ENCODE measurements around the gene NUP153. TPM values are rescaled to one million over a fixed set of nuclear protein-coding genes. Genes with fewer than 3 reads are reported as not detected.

NUP153 gene
- polyA plus RNA-seq, 1 of the 3 experiments (the other 2 are of a cell fraction): 10.5 TPM

DNA sequence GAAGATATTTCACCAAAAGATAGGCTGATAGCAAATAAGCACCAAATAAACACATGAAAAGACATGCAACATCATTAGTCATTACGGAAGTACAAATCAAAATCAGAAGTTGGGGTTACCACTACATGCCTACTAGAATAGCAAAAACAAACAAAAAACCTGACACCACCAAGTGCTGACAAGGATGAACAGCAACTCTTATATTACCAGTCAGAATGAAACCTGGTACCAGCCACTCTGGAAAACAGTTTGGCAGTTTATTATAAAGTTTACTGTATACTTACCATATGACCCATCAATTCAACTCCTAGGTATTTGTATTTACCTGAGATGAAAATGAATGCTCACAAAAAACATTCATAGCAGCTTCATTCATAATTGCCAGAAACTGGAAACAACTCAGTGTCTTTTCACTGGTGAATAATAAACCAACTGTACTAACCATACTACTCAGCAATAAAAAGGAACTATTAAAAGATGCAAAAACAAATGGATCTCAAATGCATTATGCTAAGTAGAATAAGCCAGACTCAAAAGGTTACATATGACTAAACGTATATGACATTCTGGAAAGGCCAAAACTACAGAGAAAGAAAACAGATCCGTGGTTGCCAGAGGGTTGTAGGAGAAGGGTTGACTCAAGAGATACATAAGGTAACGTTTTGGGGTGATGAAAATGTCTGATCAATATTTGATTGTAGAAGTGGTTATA, 33.0 kb downstream of the NUP153 start:
- Histone ChIP-seq H3K79me2 (ENCODE audit: insufficient read depth) (peaks cover 88% of the 10 kb centered on the region), H3K27me3 (ENCODE audit: insufficient read depth) (no peaks in the 10 kb centered on the region), H2AFZ (ENCODE audit: low read depth) (no peak overlapping the region), H4K20me1 (ENCODE audit: insufficient read depth) (peaks cover 23% of the 10 kb centered on the region), H3K9me3 (no peaks in the 10 kb centered on the region), H3K9ac (no peak overlapping the region), H3K4me1 (ENCODE audit: control insufficient read depth in 1 of 2, insufficient read depth in 2 of 2, low read depth in 1 of 2, low read length in 1 of 2) (no peaks in the 10 kb centered on the region), H3F3A (replicated peaks; ENCODE audit: insufficient read depth) (peaks cover 5% of the 10 kb centered on the region), H3K4me3 (ENCODE audit: low read depth in 2 of 2, low read length in 1 of 2) (no peak overlapping the region), H3K27ac (ENCODE audit: low read depth in 2 of 2, low read length in 1 of 2) (no peak overlapping the region), H3K9me2 (no peaks in the 10 kb centered on the region), H3K36me3 (replicated peaks in 1 of 2; ENCODE audit: control insufficient read depth in 1 of 2, insufficient read depth in 2 of 2, low read length in 1 of 2) (peaks cover 32 to 66% of the 10 kb centered on the region in 2 experiments), H3K4me2 (no peak overlapping the region)
- DNase-seq: no peak
- WGBS (ENCODE audit: low lambda C conversion rate): 85% methylated on average over 4 of the region's 4 CpGs
- TF ChIP-seq RCOR1 (IDR thresholded peaks at IDR 0.05; ENCODE audit: low read length) (no peak), ELF1 (IDR thresholded peaks at IDR 0.05) (no peak), EP300 (IDR thresholded peaks at IDR 0.05; ENCODE audit: borderline replicate concordance in 1 of 2, low read depth in 1 of 2, low read length in 1 of 2) (no peak), NRF1 (IDR thresholded peaks at IDR 0.05; ENCODE audit: low read depth, low read length) (no peak), POLR2AphosphoS5 (IDR thresholded peaks at IDR 0.05; ENCODE audit: low read depth, low read length) (no peak), JUND (IDR thresholded peaks at IDR 0.05) (no peak), SMC3 (IDR thresholded peaks at IDR 0.05; ENCODE audit: low read depth, low read length) (no peak), SIN3A (IDR thresholded peaks at IDR 0.05; ENCODE audit: borderline replicate concordance, low read depth, low read length) (no peak), RFX5 (IDR thresholded peaks at IDR 0.05; ENCODE audit: low read length) (no peak), TAF1 (IDR thresholded peaks at IDR 0.05; ENCODE audit: borderline replicate concordance, low read depth, low read length) (no peak), FOXJ3 (CRISPR knock-in tag; IDR thresholded peaks at IDR 0.05) (no peak), TCF12 (IDR thresholded peaks at IDR 0.05) (no peak), FOXM1 (IDR thresholded peaks at IDR 0.05; ENCODE audit: low read depth) (no peak), YY1 (IDR thresholded peaks at IDR 0.05; ENCODE audit: low read depth) (no peak)
- TF ChIP-seq, protein P1, sequence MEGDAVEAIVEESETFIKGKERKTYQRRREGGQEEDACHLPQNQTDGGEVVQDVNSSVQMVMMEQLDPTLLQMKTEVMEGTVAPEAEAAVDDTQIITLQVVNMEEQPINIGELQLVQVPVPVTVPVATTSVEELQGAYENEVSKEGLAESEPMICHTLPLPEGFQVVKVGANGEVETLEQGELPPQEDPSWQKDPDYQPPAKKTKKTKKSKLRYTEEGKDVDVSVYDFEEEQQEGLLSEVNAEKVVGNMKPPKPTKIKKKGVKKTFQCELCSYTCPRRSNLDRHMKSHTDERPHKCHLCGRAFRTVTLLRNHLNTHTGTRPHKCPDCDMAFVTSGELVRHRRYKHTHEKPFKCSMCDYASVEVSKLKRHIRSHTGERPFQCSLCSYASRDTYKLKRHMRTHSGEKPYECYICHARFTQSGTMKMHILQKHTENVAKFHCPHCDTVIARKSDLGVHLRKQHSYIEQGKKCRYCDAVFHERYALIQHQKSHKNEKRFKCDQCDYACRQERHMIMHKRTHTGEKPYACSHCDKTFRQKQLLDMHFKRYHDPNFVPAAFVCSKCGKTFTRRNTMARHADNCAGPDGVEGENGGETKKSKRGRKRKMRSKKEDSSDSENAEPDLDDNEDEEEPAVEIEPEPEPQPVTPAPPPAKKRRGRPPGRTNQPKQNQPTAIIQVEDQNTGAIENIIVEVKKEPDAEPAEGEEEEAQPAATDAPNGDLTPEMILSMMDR (IDR thresholded peaks at IDR 0.05): no peak
- TF ChIP-seq, protein P2, sequence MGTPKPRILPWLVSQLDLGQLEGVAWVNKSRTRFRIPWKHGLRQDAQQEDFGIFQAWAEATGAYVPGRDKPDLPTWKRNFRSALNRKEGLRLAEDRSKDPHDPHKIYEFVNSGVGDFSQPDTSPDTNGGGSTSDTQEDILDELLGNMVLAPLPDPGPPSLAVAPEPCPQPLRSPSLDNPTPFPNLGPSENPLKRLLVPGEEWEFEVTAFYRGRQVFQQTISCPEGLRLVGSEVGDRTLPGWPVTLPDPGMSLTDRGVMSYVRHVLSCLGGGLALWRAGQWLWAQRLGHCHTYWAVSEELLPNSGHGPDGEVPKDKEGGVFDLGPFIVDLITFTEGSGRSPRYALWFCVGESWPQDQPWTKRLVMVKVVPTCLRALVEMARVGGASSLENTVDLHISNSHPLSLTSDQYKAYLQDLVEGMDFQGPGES (IDR thresholded peaks at IDR 0.05; ENCODE audit: low read depth, low read length): no peak
- TF ChIP-seq, protein P3, sequence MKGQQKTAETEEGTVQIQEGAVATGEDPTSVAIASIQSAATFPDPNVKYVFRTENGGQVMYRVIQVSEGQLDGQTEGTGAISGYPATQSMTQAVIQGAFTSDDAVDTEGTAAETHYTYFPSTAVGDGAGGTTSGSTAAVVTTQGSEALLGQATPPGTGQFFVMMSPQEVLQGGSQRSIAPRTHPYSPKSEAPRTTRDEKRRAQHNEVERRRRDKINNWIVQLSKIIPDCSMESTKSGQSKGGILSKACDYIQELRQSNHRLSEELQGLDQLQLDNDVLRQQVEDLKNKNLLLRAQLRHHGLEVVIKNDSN (IDR thresholded peaks at IDR 0.05; ENCODE audit: borderline replicate concordance, low read depth): no peak
- CTCF ChIA-PET: no interaction called here
- POLR2A ChIA-PET: no interaction called here

Data from SK-N-SH (cell line).